GM13976 (cell line): ENCODE results near the gene IMPDH1.

Source experiments
- DNase-seq: peaks from one replicate; pipeline ENCODE4 v3.0.0; 2012; ENCODE audit warnings: low spot score
- in situ Hi-C: fragments of 300-500 bp; cut with MboI; formaldehyde crosslinking; loops from one replicate; pipeline ENCODE4 v1.12.0; 2022; ENCODE audit warnings: low sequenced_read_pairs, mixed read lengths, inconsistent platforms; ENCODE audit not compliant: unreplicated experiment
- TF ChIP-seq, protein P1 (sequence below): IDR thresholded peaks from 2 replicates; pipeline ENCODE4 v1.5.1; 2012; ENCODE audit warnings: borderline replicate concordance, mild to moderate bottlenecking; ENCODE audit not compliant: insufficient read depth; ENCODE audit errors: extremely low read depth, missing control alignments, control extremely low read depth

The IMPDH1 gene

DNA sequence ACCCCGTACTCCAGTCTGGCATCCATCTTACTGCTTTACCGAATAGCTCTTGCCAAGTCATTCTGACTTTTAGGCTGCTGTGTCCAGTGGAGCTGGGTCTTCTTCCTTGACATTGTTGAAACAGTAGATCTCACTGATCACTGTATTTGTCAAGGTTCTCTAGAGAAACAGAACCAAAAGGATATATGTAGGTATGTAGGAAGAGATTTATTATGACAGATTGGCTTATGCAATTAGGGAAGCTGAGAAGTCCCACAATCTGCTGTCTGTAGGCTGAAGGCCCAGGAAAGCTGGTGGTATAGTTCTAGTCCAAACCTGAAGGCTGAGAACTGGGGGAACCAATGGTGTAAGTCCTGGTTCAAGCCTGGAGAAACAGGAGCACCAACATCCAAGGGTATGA lies 36.2 kb downstream of the IMPDH1 start:
- no peak for DNase-seq
- TF ChIP-seq, protein P1, sequence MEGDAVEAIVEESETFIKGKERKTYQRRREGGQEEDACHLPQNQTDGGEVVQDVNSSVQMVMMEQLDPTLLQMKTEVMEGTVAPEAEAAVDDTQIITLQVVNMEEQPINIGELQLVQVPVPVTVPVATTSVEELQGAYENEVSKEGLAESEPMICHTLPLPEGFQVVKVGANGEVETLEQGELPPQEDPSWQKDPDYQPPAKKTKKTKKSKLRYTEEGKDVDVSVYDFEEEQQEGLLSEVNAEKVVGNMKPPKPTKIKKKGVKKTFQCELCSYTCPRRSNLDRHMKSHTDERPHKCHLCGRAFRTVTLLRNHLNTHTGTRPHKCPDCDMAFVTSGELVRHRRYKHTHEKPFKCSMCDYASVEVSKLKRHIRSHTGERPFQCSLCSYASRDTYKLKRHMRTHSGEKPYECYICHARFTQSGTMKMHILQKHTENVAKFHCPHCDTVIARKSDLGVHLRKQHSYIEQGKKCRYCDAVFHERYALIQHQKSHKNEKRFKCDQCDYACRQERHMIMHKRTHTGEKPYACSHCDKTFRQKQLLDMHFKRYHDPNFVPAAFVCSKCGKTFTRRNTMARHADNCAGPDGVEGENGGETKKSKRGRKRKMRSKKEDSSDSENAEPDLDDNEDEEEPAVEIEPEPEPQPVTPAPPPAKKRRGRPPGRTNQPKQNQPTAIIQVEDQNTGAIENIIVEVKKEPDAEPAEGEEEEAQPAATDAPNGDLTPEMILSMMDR, result no peak
- in situ Hi-C loops, result no loop called here

DNA sequence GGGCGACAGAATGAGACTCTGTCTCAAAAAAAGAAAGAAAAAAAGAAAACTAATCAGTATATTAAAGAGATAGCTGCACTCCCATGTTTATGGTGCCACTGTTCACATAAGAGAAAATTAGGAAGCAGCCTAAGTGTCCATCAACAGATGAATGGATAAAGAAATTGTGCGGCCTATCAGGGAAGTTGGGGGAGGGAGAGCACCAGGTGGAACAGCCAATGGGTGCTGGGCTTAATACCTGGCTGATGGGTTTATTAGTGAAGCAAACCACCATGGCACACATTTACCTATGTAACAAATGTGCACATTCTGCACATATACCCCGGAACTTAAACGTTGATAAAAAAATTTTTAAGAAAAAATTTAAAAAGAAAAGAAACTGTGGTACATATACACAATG lies 39.3 kb downstream of the IMPDH1 start:
- DNase-seq, result no peak
- TF ChIP-seq, protein P1, result no peak
- in situ Hi-C loops, result no loop called here

DNA sequence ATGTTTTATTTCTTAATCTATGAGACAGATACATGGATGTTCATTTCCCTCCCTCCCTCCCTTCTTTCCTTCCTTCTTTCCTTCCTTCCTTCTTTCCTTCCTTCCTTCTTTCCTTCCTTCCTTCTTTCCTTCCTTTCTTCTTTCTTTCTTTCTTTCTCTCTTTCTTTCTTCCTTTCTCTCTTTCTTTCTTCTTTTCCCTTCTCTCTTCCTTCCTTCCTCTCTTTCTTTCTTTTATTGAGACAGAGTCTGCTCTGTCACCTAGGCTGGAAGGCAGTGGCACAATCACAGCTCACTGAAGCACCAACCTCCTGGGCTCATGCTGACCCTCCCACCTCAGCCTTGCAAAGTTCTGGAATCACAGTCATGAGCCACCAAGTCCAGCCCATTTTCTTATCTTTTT lies 42.8 kb downstream of the IMPDH1 start:
- TF ChIP-seq, protein P1, result no peak
- no peak for DNase-seq
- in situ Hi-C loops, result no loop called here

DNA sequence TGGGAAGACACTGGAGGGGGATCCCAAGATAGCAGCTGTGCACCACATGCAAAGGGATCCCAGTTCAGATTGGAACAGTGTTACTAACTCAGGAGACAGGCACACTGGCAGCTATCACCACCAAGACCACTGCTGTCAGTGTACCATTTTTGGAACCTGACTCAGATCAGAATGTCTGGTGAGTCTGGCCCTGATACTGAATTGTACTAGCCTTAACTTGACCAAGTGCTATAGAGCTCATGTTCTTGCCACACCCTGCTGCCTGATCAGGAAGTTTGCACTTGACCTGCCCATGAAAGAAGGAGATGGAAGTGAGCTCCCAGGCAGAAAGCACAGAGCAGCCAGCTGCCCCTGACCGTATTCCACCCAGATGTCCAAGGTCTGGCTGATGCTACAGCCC lies 43.5 kb downstream of the IMPDH1 start:
- DNase-seq, result no peak
- in situ Hi-C loops, result no loop called here
- TF ChIP-seq, protein P1, result no peak

DNA sequence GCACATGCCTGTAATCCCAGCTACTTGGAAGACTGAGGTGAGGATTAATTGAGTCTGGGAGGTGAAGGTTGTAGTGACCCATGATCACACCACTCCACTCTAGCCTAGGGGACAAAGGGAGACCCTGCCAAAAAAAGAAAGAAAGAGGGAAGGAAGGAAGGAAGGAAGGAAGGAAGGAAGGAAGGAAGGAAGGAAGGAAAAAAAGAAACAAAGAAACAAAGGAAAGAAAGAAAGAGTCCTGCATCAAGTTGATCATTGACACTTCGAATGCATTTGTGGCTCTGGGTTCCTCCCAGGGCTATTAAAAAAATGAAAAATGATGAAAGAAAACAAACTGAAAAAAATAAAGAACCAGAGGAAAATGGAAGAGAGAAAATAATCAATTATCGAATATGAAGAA lies 44.4 kb downstream of the IMPDH1 start:
- TF ChIP-seq, protein P1, result no peak
- in situ Hi-C loops, result no loop called here
- DNase-seq, result no peak

DNA sequence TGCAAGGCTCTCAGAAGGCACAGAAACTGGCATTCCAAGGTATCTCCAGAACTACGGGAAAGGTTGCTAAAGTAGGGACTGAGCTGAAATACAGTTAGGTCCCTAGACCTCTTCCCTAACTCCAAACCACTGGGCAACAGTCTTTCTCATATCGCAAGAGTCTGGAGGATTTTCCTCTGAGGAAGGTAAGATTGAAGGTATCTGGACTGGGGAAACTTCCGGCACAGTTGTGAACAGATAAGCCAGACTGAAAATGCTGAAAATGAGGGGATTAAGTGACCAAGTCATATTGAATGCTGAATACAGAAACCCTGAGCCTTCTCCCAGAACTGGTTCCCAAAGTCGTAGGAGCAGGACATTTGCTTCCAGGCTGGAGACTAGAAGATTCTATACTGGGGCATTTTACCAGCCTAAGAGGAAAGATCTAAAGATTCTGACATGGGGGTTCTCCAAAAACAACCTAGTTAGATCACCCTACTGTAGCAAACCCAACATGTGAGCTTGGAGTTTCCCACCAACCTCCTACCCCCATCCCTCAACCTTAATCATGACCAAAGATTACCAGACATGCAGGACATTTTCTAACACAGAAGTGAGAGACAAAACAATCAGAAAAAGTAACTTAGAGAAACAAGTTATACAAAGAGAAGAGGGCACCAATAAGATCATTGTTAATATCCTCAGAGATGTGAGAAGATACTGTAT lies 45.5 kb downstream of the IMPDH1 start:
- no peak for DNase-seq
- TF ChIP-seq, protein P1, result no peak

More for the DNA sequence above, 45.5 kb downstream of the IMPDH1 start:
- in situ Hi-C loops, result no loop called here
